Central memory CD8-positive, alpha-beta T cell (primary cell): ENCODE data around the gene GSX2.
"Not testable (repeated sequence)": the region's sequence is repeated elsewhere in the genome, so short reads cannot be mapped to it uniquely, and the experiment has no call there.

Experiments used
- ATAC-seq: fragments of 150-1000 bp; cut with Tn5 transposase; replicated peaks from 2 replicates; pipeline ENCODE4 v1.10.0; 2022; ENCODE audit warnings: mild to moderate bottlenecking, moderate FRiP score, moderate number of reproducible peaks; ENCODE audit not compliant: poor library complexity, severe bottlenecking; ENCODE audit errors: extremely low read depth
- DNase-seq, 2 donors: peaks; one replicate each; pipeline ENCODE4 v3.0.0; 2021; ENCODE audit warnings: low spot score in 2 of 2
- H3K27ac Mint-ChIP-seq: one replicate; pipeline ENCODE4 v1.8.0; 2022; ENCODE audit warnings: low read depth, mild to moderate bottlenecking, moderate library complexity, mixed read lengths
- H3K27me3 Mint-ChIP-seq: one replicate; pipeline ENCODE4 v1.8.0; 2022; ENCODE audit warnings: mixed read lengths
- H3K36me3 Mint-ChIP-seq: one replicate; pipeline ENCODE4 v1.8.0; 2022; ENCODE audit warnings: mild to moderate bottlenecking, moderate library complexity, mixed read lengths; ENCODE audit not compliant: insufficient read depth
- H3K4me1 Mint-ChIP-seq: one replicate; pipeline ENCODE4 v1.8.0; 2022; ENCODE audit warnings: mixed read lengths
- H3K4me3 Mint-ChIP-seq: one replicate; pipeline ENCODE4 v1.8.0; 2022; ENCODE audit warnings: mild to moderate bottlenecking, moderate library complexity, mixed read lengths
- H3K9me3 Mint-ChIP-seq: one replicate; pipeline ENCODE4 v1.8.0; 2022; ENCODE audit warnings: mixed read lengths

GSX2 gene

DNA sequence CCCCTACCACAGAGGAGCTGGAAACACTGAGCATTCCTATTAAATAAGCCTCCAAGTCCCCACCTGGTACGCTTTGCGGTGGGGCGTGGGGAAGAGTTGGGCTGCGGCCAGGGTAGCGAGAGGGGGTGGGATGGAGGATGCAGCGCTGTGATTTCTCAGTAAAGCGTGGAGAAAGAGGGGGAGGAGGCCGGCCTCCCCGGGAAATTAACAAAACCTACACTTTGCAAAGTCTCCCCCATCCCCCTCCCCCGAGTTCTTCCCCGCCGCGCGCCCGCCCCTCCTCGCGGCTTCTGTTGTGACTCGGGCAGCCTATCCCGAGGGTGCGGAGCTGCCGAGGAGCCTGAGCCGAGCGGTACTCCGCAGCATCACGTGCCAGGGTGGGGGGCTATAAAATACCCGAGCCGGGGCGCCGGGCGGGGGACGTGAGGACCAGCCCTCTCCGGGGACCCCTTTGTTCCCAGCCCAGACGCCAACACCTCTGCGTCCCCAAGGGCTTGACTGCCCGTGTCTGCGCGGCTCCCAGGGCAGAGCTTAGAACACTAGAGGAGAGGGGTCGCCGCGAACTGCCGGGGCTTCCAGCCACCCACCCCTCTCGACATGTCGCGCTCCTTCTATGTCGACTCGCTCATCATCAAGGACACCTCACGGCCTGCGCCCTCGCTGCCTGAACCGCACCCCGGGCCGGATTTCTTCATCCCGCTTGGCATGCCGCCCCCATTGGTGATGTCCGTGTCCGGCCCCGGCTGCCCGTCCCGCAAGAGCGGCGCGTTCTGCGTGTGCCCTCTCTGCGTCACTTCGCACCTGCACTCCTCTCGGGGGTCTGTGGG lies at the start of gene GSX2:
Gene GSX2 (plus strand): TSS at position 416 of the 827 bp plus-strand sequence. CDS start 182 bp downstream, at position 598.
- Mint-ChIP-seq H3K27ac (no peak within 1 kb of the TSS), H3K9me3 (no peaks in the 10 kb centered on the region), H3K27me3 (peaks cover 97% of the 10 kb centered on the region), H3K36me3 (peaks cover 2% of the 10 kb centered on the region), H3K4me1 (peaks cover 28% of the 10 kb centered on the region), H3K4me3 (peak within 1 kb of the TSS; percentile 65)
- DNase-seq (no peak), ATAC-seq (no peak)

DNA sequence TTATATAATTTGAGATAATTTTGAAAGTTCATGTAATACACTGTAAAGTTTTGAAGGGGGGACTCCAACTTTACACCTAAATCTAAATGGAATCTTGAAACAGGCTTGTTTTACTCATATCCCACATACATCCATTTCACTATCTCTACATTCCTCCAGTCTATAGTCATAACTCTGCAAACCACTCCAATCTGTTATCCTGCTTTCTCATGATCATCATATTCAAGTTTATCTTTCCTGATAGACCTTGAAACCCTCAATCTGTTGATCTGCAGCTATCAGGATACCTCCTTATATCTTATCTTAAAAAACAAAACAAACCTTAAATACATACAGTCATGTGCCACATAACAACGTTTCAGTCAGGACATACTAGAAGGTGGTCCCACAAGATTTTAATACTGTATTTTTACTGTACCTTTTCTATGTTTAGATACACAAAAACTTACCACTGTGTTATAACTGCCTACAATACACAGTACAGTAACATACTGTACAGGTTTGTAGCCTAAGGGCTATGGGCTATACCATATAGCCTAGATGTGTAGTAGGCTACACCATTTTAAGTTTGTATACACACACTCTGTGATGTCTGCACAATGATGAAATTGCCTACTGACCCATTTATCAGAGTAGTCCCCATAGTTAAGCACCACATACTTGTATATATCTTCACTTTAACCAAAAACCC lies 49.6 kb upstream of the GSX2 start:
- Mint-ChIP-seq H3K9me3 (no peaks in the 10 kb centered on the region), H3K27me3 (no peaks in the 10 kb centered on the region), H3K4me1 (peaks cover 38% of the 10 kb centered on the region), H3K27ac (peak overlapping the region; percentile 12), H3K36me3 (peaks cover 24% of the 10 kb centered on the region), H3K4me3 (no peak overlapping the region)
- DNase-seq, result no peak
- no peak for ATAC-seq

DNA sequence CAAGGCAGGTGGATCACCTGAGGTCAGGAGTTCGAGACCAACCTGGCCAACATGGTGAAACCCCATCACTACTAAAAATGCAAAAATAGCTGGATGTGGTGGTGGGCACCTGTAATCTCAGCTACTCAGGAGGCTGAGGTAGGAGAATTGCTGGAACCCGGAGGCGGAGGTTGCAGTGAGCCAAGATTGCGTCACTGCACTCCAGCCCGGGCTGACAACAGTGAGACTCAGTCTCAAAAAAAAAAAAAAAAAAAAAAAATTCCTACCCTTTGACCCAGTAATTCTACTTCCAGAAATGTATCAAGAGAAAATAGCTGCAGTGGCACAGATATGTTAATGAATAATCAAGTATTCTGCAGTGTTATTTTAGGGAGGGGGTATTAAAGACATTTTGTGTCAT lies 46.6 kb upstream of the GSX2 start:
- not testable (repeated sequence) for H3K4me3 Mint-ChIP-seq
- H3K4me1 Mint-ChIP-seq, result peaks cover 64% of the 10 kb centered on the region

DNA sequence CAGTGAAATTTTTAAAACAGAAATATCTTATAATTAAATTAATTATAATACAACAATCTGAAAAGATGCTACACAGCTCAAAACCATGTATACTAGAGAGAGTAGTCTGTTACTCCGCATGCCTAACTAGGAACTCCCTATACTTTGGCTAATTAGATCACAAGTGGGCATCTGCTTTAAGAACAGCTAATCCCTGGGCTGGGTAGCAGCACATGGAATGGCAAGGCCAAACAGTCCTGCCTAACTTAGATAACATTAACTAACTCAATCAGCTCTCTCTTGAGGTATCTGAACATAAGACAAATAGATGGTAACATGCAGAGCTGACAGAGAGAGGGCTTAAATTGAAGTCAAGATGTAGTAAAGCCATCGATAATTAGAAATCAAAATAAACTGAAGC lies 45.5 kb upstream of the GSX2 start:
- Mint-ChIP-seq H3K4me1 (peaks cover 68% of the 10 kb centered on the region), H3K4me3 (peak overlapping the region; percentile 24)
- ATAC-seq, result no peak

More for the DNA sequence above, 46.6 kb upstream of the GSX2 start:
- DNase-seq, H3K9me3 Mint-ChIP-seq, H3K27me3 Mint-ChIP-seq, H3K27ac Mint-ChIP-seq, ATAC-seq: not testable (repeated sequence)
- H3K36me3 Mint-ChIP-seq, result peaks cover 11% of the 10 kb centered on the region

DNA sequence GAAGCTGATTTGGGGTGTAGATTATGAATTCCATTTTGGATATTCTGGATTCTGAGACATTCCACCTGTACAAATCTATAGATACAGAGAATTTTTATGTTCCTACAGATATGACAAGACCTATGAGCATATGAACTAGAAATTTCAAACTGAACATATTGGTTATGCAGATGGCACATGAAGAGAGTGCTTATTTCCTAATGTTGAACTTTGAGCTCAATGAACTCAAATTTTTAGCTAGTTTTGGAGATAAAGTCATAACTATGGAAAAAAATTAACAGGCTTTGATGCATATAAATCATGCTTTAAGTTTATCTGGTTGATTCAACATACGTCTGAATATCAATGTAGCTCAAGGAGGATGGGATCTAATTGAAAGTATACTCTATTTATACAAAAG lies 44.5 kb upstream of the GSX2 start:
- Mint-ChIP-seq H3K9me3 (no peaks in the 10 kb centered on the region), H3K4me3 (no peak overlapping the region), H3K27ac (no peak overlapping the region), H3K36me3 (peaks cover 13% of the 10 kb centered on the region), H3K27me3 (no peaks in the 10 kb centered on the region), H3K4me1 (peaks cover 68% of the 10 kb centered on the region)
- ATAC-seq (no peak), DNase-seq (no peak)

More for the DNA sequence above, 45.5 kb upstream of the GSX2 start:
- DNase-seq, result no peak
- H3K9me3 Mint-ChIP-seq, result no peaks in the 10 kb centered on the region
- H3K27me3 Mint-ChIP-seq, result no peaks in the 10 kb centered on the region
- H3K27ac Mint-ChIP-seq, result no peak overlapping the region
- H3K36me3 Mint-ChIP-seq, result peaks cover 12% of the 10 kb centered on the region

DNA sequence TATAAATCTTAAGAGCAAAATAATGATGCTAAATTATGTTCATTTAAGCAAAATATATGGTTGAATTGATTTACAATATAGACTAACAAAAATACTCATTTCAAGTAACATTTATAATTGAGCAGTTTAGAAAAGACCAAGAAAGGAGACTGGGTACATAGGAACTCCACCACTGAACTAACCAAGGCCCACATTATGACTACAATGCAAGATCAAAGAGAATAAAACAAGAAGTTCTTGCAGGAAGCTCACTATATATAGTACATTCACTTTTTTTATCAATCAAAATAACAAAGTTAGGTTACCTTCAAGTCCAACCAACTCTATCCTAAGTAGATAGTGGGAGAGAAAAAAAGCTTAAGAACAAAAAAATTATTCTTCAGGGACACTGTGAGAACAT lies 43.6 kb upstream of the GSX2 start:
- Mint-ChIP-seq H3K4me3 (peak overlapping the region; percentile 64), H3K4me1 (peaks cover 67% of the 10 kb centered on the region), H3K36me3 (peaks cover 10% of the 10 kb centered on the region), H3K9me3 (no peaks in the 10 kb centered on the region), H3K27ac (no peak overlapping the region), H3K27me3 (no peaks in the 10 kb centered on the region)
- ATAC-seq, result no peak
- no peak for DNase-seq

DNA sequence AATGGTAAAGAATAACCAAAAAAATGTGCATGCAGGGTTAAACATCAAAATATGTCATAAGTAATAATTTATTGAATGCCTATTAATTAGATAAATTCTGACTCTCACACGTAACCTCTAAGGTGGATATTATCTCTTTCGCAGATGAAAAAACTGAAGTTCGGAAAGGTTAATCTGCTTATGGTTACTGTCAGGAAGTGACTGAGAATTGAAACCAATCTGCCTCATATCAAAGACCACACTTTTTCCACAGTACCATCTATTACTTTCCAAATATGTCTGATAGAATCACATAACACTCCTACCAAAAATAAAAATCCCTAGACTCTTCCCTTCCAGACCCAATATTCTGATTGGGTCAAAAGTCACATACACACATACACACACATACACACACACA lies 41.8 kb upstream of the GSX2 start:
- Mint-ChIP-seq H3K4me3 (peak overlapping the region; percentile 64), H3K4me1 (peaks cover 79% of the 10 kb centered on the region), H3K9me3 (no peaks in the 10 kb centered on the region), H3K27ac (peak overlapping the region; percentile 87), H3K27me3 (no peaks in the 10 kb centered on the region), H3K36me3 (peaks cover 22% of the 10 kb centered on the region)
- DNase-seq (no peak), ATAC-seq (peak; percentile 47)

DNA sequence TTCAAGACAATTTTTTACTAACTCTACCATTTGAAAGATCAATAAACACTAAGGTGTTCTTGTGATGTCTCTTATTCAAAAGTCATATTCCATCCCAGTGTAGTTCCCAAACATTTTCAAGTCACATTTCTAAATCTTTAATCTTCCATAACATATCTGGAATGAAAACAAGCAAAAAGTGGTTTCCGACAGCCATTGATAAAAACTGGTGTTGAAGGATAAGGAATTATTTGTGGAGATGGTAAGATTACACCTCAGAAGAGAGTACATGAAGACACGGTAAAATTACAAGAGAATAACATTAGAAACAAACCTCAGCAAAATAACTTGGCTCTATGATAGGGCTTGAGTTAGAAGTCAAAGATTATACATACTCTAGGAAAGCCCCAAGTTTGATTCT lies 39.8 kb upstream of the GSX2 start:
- H3K4me1 Mint-ChIP-seq, result peaks cover 77% of the 10 kb centered on the region
- ATAC-seq, result no peak
- no peak for DNase-seq
- no peaks in the 10 kb centered on the region for H3K27me3 Mint-ChIP-seq
- H3K36me3 Mint-ChIP-seq, result peaks cover 36% of the 10 kb centered on the region
- peak overlapping the region; percentile 45 for H3K4me3 Mint-ChIP-seq
- H3K27ac Mint-ChIP-seq, result no peak overlapping the region
- no peaks in the 10 kb centered on the region for H3K9me3 Mint-ChIP-seq

DNA sequence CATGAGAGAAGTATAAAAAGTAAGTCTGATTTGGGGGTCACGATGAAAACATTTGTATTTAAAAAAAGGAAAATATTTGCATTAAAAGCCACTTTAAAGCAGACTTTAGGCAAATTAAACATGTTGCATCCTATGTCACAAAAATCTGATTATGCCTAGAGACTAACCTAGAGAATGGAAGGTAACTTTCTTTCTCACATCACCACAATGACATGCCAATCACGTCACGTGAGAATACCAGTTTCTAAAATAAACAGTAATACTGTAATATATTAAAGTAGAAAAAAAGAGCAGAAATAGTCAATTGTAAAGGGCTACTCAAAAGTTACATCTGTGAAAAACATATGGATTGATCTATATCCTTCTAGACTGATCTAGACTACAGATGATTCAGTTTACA lies 38.9 kb upstream of the GSX2 start:
- Mint-ChIP-seq H3K27me3 (no peaks in the 10 kb centered on the region), H3K27ac (no peak overlapping the region), H3K36me3 (peaks cover 35% of the 10 kb centered on the region), H3K9me3 (no peaks in the 10 kb centered on the region), H3K4me1 (peaks cover 81% of the 10 kb centered on the region), H3K4me3 (peak overlapping the region; percentile 91)
- DNase-seq (no peak), ATAC-seq (no peak)

DNA sequence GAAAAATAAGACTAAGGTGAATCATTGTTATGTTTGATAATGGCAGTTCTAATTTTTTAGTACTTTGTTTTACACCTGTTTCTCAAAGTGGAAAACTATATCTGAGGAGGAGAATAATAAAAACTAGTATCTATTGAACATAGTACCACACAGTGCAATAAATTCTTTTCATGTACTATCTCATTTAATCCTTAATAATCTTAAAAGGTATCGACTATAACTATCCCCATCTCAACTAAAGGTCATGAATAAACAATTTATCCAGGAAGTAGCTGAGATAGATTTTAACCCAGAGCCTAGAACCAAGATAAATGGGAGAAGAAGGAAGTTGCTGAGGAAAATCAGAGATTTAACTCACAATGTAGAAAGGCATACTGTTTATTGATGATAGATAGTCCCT lies 38.1 kb upstream of the GSX2 start:
- no peak overlapping the region for H3K27ac Mint-ChIP-seq
- H3K27me3 Mint-ChIP-seq, result no peaks in the 10 kb centered on the region
- no peaks in the 10 kb centered on the region for H3K9me3 Mint-ChIP-seq
- H3K36me3 Mint-ChIP-seq, result peaks cover 35% of the 10 kb centered on the region
- H3K4me1 Mint-ChIP-seq, result peaks cover 73% of the 10 kb centered on the region
- DNase-seq (no peak), ATAC-seq (no peak)
- peak overlapping the region; percentile 91 for H3K4me3 Mint-ChIP-seq

DNA sequence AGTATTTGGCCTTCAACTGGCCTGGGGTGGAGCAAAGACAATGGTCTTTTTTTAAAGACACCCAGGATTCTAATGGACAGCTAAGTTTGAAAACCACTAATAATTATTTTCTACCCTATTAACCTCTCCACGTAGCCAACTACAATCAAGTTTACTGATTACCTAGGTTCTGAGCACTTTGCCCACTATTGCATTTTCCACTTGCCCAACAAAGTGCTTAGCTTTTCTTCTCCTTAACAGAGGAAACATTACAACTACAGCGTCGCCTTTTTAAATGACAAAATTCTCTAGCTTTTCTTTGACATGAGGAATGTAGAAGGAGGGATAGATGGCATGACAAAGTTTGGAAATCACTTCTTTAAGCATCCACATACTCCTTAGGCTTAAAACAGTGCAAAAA lies 37.6 kb upstream of the GSX2 start:
- Mint-ChIP-seq H3K9me3 (no peaks in the 10 kb centered on the region), H3K4me1 (peaks cover 70% of the 10 kb centered on the region), H3K36me3 (peaks cover 35% of the 10 kb centered on the region), H3K27me3 (no peaks in the 10 kb centered on the region), H3K27ac (peak overlapping the region; percentile 97), H3K4me3 (peak overlapping the region; percentile 91)
- DNase-seq, result no peak
- no peak for ATAC-seq

DNA sequence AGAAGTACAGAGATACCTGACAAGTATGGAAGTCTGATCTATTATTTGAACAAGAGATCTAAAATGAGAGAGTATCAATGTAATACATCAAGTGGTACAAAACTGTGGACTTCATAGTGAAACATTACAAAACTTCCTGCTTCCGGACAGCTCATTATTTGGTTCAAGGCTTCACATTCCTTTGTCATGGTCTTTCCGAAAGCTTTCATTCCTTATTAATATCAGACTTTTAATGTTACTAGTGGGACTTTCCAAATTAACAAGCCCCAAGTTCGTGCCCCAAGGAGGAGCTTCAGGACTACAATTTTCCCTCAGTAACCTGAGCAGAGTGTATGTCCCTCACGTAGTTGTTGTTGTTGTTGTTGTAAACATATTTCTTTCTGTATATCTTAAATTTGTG lies 36.7 kb upstream of the GSX2 start:
- DNase-seq, result no peak
- Mint-ChIP-seq H3K36me3 (peaks cover 35% of the 10 kb centered on the region), H3K9me3 (no peaks in the 10 kb centered on the region), H3K27me3 (no peaks in the 10 kb centered on the region), H3K4me3 (peak overlapping the region; percentile 91), H3K4me1 (peaks cover 64% of the 10 kb centered on the region), H3K27ac (peak overlapping the region; percentile 97)
- ATAC-seq, result no peak
